GM06990 (cell line): Measurements from ENCODE around the gene PTPRN2.

ENCODE experiments used
- DNase-seq: peaks from one replicate; pipeline ENCODE4 v3.0.0-alpha.2; 2011; ENCODE audit not compliant: insufficient read length; ENCODE audit errors: extremely low read depth
- H3K27me3 ChIP-seq: replicated peaks from 2 replicates; pipeline ENCODE4 v1.6.0; 2011; ENCODE audit warnings: low read length; ENCODE audit not compliant: control insufficient read depth, insufficient read depth
- H3K36me3 ChIP-seq: 2 replicates; pipeline ENCODE4 v1.5.1; 2011; ENCODE audit warnings: low read length; ENCODE audit not compliant: control insufficient read depth, insufficient read depth
- H3K4me3 ChIP-seq: replicated peaks from 2 replicates; pipeline ENCODE4 v1.5.1; 2011; ENCODE audit warnings: low read depth, mild to moderate bottlenecking, control low read depth, low read length
- TF ChIP-seq, protein P1 (sequence below): IDR thresholded peaks from 2 replicates; pipeline ENCODE4 v1.5.1; 2011; ENCODE audit warnings: low read length, control low read depth, mild to moderate bottlenecking, inconsistent platforms; ENCODE audit not compliant: insufficient read depth, poor library complexity, severe bottlenecking

Gene PTPRN2

DNA sequence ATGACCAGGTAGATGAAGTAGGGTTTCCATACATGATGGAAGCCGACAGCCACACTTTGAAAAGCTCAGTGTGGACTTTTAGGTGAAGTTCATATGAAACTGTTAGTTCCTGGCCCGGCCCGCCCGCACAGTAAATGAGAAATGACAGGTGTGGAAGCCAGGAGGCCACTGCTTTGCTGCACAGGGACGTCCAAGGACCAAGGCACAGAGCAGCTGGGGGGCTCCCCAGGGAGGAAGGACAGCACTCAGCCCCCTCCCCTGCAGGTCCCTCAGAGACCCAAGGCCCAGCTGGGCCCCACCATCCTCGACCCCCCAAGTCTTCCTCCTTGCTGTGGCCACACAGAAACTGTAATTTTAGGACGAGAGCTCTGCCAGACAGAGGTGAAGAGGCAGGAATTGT, 219.2 kb downstream of the PTPRN2 start:
- no peak for DNase-seq
- no peak overlapping the region for H3K4me3 ChIP-seq
- no peaks in the 10 kb centered on the region for H3K36me3 ChIP-seq
- TF ChIP-seq, protein P1, sequence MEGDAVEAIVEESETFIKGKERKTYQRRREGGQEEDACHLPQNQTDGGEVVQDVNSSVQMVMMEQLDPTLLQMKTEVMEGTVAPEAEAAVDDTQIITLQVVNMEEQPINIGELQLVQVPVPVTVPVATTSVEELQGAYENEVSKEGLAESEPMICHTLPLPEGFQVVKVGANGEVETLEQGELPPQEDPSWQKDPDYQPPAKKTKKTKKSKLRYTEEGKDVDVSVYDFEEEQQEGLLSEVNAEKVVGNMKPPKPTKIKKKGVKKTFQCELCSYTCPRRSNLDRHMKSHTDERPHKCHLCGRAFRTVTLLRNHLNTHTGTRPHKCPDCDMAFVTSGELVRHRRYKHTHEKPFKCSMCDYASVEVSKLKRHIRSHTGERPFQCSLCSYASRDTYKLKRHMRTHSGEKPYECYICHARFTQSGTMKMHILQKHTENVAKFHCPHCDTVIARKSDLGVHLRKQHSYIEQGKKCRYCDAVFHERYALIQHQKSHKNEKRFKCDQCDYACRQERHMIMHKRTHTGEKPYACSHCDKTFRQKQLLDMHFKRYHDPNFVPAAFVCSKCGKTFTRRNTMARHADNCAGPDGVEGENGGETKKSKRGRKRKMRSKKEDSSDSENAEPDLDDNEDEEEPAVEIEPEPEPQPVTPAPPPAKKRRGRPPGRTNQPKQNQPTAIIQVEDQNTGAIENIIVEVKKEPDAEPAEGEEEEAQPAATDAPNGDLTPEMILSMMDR, result no peak
- H3K27me3 ChIP-seq, result no peaks in the 10 kb centered on the region

DNA sequence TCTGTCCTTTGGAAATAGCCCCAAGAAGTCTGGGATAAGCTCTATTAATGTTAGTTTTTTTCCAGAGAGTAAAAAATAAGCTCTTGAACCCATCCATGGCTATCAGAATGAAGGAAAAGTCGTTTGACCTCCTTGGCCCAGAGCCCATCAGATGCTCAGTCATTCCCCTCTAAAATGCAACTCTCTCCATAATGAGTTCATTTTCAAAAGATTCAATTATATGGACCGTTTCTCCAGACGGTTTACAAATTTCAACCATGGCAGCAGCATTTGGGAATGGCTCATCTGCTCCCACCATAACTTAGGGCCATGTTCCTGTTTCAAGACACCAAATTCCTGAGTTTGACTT, 220.0 kb downstream of the PTPRN2 start:
- no peak overlapping the region for H3K4me3 ChIP-seq
- no peaks in the 10 kb centered on the region for H3K27me3 ChIP-seq
- H3K36me3 ChIP-seq, result no peaks in the 10 kb centered on the region
- no peak for DNase-seq
- TF ChIP-seq, protein P1, result no peak

DNA sequence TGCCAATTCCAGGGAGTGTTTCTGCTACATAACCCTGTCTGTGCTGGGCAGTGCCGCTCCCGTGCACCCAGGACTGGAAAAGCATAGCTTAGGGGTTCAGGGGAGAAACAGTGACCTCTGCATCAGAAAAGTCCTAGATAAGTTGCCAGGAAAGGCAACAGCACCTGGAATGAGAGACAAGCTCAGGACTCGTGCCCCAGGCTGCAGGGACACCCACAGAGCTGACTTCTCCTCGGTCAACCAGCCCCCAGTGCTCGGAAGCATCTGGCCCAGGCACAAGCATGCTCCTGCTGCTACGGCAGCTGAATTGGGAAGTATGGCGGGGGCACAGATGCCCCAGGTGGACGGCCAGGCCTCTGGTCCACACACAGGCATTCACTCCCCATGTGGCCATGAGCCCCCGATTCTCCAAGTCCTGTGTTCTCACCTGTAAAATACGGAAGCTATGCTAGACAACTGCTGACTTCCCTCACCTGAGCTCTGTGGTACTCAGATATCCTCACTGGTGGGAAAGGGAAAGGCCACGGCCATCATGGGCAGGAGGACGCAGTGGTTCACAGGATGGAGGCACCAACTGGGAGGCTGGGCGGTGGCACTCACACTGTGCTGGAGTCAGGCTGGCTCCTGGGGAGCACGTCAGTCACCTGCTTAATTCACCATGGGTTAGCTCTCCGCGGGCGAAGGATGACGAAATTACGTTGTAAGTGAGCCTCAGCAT, 220.5 kb downstream of the PTPRN2 start:
- TF ChIP-seq, protein P1, result no peak
- DNase-seq, result no peak
- no peaks in the 10 kb centered on the region for H3K27me3 ChIP-seq
- no peaks in the 10 kb centered on the region for H3K36me3 ChIP-seq
- no peak overlapping the region for H3K4me3 ChIP-seq

DNA sequence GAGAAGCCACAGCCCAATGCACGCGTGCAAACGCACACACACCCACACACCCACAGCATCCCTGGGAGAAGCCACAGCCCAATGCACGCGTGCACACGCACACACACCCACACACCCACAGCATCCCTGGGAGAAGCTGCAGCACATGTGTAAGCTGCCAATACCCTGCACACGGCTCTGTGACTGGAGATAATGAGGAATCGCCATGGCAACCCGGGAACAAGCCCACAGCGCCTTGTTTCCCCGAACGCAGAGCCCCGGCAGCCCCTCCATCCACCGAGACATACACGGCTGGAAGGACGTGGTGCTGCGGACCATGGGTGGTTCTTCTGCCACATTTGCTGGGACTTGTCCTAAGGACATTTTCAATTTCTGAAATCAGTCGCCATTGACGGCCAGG, 221.3 kb downstream of the PTPRN2 start:
- Histone ChIP-seq H3K27me3 (no peaks in the 10 kb centered on the region), H3K4me3 (no peak overlapping the region), H3K36me3 (no peaks in the 10 kb centered on the region)
- TF ChIP-seq, protein P1, result no peak
- no peak for DNase-seq

DNA sequence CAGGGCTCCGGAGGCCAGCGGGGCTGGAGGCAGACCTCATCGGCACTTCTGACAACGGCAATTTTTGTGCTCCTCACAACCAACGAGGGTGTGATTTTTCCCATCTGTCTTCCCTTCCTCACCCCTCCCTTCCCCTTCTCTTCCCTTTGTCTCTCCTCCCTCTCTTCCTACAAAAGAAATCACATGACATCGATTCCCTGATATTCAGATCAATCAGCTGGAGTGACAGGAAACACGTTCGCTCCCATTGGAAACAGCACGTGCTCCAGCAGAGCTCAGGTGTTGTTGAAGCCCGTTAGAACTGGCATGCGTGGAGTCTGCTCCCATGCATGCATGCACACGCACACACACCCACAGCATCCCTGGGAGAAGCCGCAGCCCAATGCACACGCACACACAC, 222.4 kb downstream of the PTPRN2 start:
- no peak overlapping the region for H3K4me3 ChIP-seq
- no peak for DNase-seq
- H3K36me3 ChIP-seq, result no peaks in the 10 kb centered on the region
- H3K27me3 ChIP-seq, result no peaks in the 10 kb centered on the region
- TF ChIP-seq, protein P1, result no peak

DNA sequence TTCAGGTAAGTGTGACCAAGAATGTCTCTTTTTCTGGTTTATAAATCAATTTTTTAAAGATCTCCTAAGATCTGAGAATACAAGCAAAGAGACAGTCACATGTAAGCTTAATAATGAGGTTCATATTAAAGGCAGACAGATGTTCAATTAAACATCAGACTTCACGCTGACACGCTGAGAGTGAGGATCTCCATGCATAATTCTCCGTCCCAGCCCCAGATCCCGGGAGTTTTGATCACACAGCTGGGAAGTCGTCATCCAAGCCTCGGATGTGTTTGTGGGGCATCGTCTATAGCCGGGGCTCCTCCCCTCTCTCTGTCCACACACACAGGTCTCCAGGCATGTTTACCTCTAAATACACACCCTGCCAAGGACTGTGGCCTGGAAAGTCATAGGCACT, 223.2 kb downstream of the PTPRN2 start:
- no peak overlapping the region for H3K4me3 ChIP-seq

More for the DNA sequence above, 223.2 kb downstream of the PTPRN2 start:
- TF ChIP-seq, protein P1, result no peak
- DNase-seq, result no peak
- Histone ChIP-seq H3K27me3 (no peaks in the 10 kb centered on the region), H3K36me3 (no peaks in the 10 kb centered on the region)
